Activated B cell treated with CpG ODN at 0.5 μM for 24 hours (primary cell): Measurements from ENCODE around the gene MS4A18. TPM values are rescaled to one million over a fixed set of nuclear protein-coding genes. Genes with fewer than 3 reads are reported as not detected.
A peak's percentile ranks its signal among the peaks of the same experiment; 100 is the strongest.
"Not testable (repeated sequence)": the region's sequence is repeated elsewhere in the genome, so short reads cannot be mapped to it uniquely, and the experiment has no call there.

Experiments
- ATAC-seq: fragments of 200-7000 bp; cut with Tn5 transposase; one replicate; pipeline ENCODE4 v1.10.0; 2021; ENCODE audit warnings: low read depth, mild to moderate bottlenecking, moderate library complexity
- CTCF ChIA-PET: fragments of 350-600 bp; sonication (Branson Sonifier 250); formaldehyde crosslinking; loops from one replicate; lab custom pipeline; 2021; ENCODE audit warnings: antibody characterized with exemption; lab: Charles Lee
- POLR2A ChIA-PET: fragments of 350-600 bp; sonication (Branson Sonifier 250); formaldehyde crosslinking; loops from one replicate; lab custom pipeline; 2021; ENCODE audit warnings: antibody characterized with exemption; lab: Charles Lee
- DNase-seq: peaks from one replicate; pipeline ENCODE4 v3.0.0; 2022
- H3K27ac Mint-ChIP-seq: one replicate; pipeline ENCODE4 v1.8.0; 2020; ENCODE audit warnings: mixed read lengths
- H3K27me3 Mint-ChIP-seq: one replicate; pipeline ENCODE4 v1.8.0; 2021; ENCODE audit warnings: mixed read lengths
- H3K36me3 Mint-ChIP-seq: one replicate; pipeline ENCODE4 v1.8.0; 2021; ENCODE audit warnings: low read depth, mixed read lengths
- H3K4me1 Mint-ChIP-seq: one replicate; pipeline ENCODE4 v1.8.0; 2021; ENCODE audit warnings: mixed read lengths
- H3K4me3 Mint-ChIP-seq: one replicate; pipeline ENCODE4 v1.8.0; 2020; ENCODE audit warnings: mild to moderate bottlenecking, mixed read lengths
- H3K9me3 Mint-ChIP-seq: one replicate; pipeline ENCODE4 v1.8.0; 2020; ENCODE audit warnings: mixed read lengths
- CTCF ChIP-seq: fragments of 200-600 bp; IDR thresholded peaks from one replicate; pipeline ENCODE4 v1.8.0; 2022; ENCODE audit warnings: antibody characterized with exemption, mild to moderate bottlenecking
- intact Hi-C: fragments of 100-400 bp; cut with micrococcal nuclease; formaldehyde crosslinking; loops from one replicate; pipeline ENCODE4 v1.15.1; 2024
- total RNA-seq: library from RNA; stranded (reverse); gene quantifications from 2 replicates; pipeline ENCODE4 v1.2.3, GENCODE V29; 2022

The MS4A18 gene
- total RNA-seq, 1 donor from 2014 or later: not detected

GRCh38 chr11:60705895-60706294, 18.6 kb upstream of the MS4A18 start:
- no peaks in the 10 kb centered on the region for H3K36me3 Mint-ChIP-seq
- intact Hi-C loops: loop anchor here (10.0 kb wide), 1 partner anchor 49 kb away; the partner anchor contains the start of gene MS4A15
- H3K4me3 Mint-ChIP-seq: no peak overlapping the region
- no peak for TF ChIP-seq CTCF
- ChIA-PET POLR2A (interaction anchor here (0.7 kb wide), 1 partner anchor 13 kb away, joined by 3 read pairs; no protein-coding TSS in a partner anchor), CTCF (no interaction called here)
- no peaks in the 10 kb centered on the region for H3K9me3 Mint-ChIP-seq
- DNase-seq (no peak), ATAC-seq (no peak)
- peaks cover 2% of the 10 kb centered on the region for H3K27me3 Mint-ChIP-seq
- no peak overlapping the region for H3K27ac Mint-ChIP-seq
- H3K4me1 Mint-ChIP-seq: no peaks in the 10 kb centered on the region

DNA sequence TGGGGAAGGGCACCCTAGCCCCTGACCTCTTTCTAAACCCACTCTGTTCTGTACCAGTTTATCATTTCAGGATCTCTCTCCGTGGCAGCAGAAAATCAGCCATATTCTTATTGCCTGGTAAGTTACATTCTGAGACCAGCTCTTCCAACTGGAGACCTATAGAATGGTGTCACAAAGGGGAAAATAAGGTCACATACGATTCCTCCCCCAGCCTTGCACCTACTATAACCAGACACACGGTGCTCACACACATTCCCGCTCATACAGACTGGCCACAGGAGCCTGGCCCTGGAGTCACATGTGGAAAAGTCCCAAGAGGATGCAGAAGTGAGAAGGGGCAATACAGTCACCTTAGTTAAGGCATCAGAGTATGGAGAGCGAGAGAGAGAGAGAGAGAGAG, 17.6 kb upstream of the MS4A18 start:
- ATAC-seq (no peak), DNase-seq (no peak)
- no peaks in the 10 kb centered on the region for H3K9me3 Mint-ChIP-seq
- H3K27ac Mint-ChIP-seq: no peak overlapping the region
- no peak overlapping the region for H3K4me3 Mint-ChIP-seq
- TF ChIP-seq CTCF: no peak
- ChIA-PET CTCF (interaction anchor here (0.9 kb wide), 1 partner anchor 56 kb away, joined by 4 read pairs; no protein-coding TSS in a partner anchor), POLR2A (interaction anchor here (0.6 to 0.7 kb wide), 2 partner anchors 10 to 91 kb away, joined by 3 to 5 read pairs; no protein-coding TSS in a partner anchor)
- H3K27me3 Mint-ChIP-seq: peaks cover 2% of the 10 kb centered on the region
- H3K4me1 Mint-ChIP-seq: no peaks in the 10 kb centered on the region
- intact Hi-C loops: loop anchor here (10.0 kb wide), 1 partner anchor 48 kb away; the partner anchor contains the start of gene MS4A15
- no peaks in the 10 kb centered on the region for H3K36me3 Mint-ChIP-seq

DNA sequence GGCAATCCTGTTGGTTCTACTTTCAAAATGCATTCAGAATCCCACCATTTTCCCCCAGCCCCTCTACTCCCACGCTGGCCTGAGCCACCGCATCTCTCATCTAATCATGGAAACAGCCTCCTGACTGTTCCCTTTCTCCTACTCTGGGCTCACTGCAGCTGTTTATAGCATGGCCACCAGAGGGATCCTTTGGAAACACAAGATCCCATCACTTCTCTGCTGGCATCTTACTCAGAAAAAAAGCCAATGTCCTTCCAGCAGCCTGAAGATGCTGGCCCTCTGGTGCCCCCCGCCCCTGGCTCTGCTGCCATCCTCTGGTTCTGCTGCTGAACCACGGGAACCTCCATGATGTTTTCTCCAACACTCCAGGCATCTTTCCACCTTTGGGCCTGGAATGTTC, 14.0 kb upstream of the MS4A18 start:
- Mint-ChIP-seq H3K27ac (no peak overlapping the region), H3K9me3 (no peaks in the 10 kb centered on the region), H3K4me3 (no peak overlapping the region), H3K36me3 (no peaks in the 10 kb centered on the region), H3K4me1 (no peaks in the 10 kb centered on the region), H3K27me3 (peaks cover 14% of the 10 kb centered on the region)
- intact Hi-C loops: no loop called here
- no peak for TF ChIP-seq CTCF
- DNase-seq (no peak), ATAC-seq (no peak)
- ChIA-PET CTCF (no interaction called here), POLR2A (no interaction called here)

DNA sequence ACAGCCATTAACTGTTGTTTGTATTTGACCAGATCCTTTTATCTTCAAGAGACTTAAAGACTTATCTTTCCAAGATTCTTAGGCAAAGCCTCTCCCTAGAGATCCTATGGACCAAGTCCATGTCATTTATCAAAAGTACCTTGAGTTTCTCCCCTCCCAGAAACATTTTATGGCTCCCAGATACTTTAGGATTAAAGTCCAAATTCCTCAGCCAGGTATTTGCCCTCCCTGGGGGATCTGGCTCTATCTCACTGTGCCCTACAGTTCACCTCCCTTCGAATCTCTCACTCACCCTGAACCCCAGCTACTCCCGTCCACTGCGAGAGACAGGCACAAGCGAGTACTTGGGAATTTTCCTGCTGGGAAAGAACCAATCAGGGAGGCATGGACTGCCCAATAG, 13.2 kb upstream of the MS4A18 start:
- ChIA-PET CTCF (no interaction called here), POLR2A (no interaction called here)
- no peaks in the 10 kb centered on the region for H3K9me3 Mint-ChIP-seq
- TF ChIP-seq CTCF: no peak
- no peaks in the 10 kb centered on the region for H3K4me1 Mint-ChIP-seq
- H3K4me3 Mint-ChIP-seq: no peak overlapping the region
- ATAC-seq: no peak
- intact Hi-C loops: no loop called here
- no peaks in the 10 kb centered on the region for H3K36me3 Mint-ChIP-seq
- no peak overlapping the region for H3K27ac Mint-ChIP-seq
- no peak for DNase-seq
- peaks cover 14% of the 10 kb centered on the region for H3K27me3 Mint-ChIP-seq

GRCh38 chr11:60713423-60713822, 11.1 kb upstream of the MS4A18 start:
- CTCF ChIA-PET, H3K36me3 Mint-ChIP-seq, H3K4me1 Mint-ChIP-seq, H3K4me3 Mint-ChIP-seq, intact Hi-C loops, ATAC-seq, POLR2A ChIA-PET, H3K9me3 Mint-ChIP-seq, H3K27ac Mint-ChIP-seq, DNase-seq: not testable (repeated sequence)
- peaks cover 20% of the 10 kb centered on the region for H3K27me3 Mint-ChIP-seq

DNA sequence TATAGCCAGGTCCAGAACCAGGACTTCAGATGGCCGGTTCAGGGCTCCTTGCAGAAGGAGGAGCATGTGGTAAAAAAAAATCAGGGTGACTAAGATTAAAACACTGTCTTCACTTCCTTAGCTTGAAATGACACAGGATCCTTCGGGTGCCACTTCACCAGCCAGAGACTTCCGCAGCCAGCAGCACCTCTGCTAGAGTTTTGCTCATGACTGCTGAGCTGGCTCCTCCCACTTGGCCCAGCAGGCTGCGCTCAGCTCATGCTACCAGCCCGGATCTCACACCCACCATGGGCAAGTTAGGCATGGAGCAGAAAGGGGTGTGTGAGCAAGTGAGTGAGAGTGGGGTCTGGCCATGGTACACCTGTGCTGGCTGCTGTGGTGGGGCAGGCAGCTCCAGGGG, 6.6 kb upstream of the MS4A18 start:
- no peak overlapping the region for H3K27ac Mint-ChIP-seq
- intact Hi-C loops: no loop called here
- peaks cover 3% of the 10 kb centered on the region for H3K9me3 Mint-ChIP-seq
- H3K27me3 Mint-ChIP-seq: peaks cover 29% of the 10 kb centered on the region
- DNase-seq (no peak), ATAC-seq (peak; percentile 69)
- ChIA-PET CTCF (no interaction called here), POLR2A (no interaction called here)
- no peak for TF ChIP-seq CTCF
- H3K36me3 Mint-ChIP-seq: no peaks in the 10 kb centered on the region
- H3K4me1 Mint-ChIP-seq: no peaks in the 10 kb centered on the region
- H3K4me3 Mint-ChIP-seq: no peak overlapping the region
